ENCODE measurements around the gene SERINC2.

Gene SERINC2

DNA sequence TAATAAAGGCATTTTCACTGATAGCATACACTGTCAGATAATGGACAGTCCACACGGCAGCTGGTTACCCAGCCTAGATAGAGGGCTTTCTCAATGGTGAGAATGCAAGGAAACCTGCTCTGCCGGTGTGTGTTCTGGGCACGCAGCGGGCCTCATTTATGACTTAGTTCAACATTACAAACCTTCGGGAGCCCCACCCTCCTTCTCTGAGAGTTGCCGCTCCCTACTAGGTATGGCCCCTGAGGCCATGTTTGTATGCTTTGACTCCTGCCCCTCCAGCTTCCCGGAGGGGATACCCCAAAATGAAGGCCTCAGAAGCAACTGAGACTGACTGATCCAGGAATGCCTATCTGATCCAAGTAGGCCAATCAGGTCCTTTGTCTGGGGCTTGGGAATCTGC is 22.9 kb upstream of the SERINC2 start:
- no peaks in the 10 kb centered on the region for H3K36me3 ChIP-seq (replicated peaks; ENCODE audit: insufficient read depth, low read length)
- H3K9ac ChIP-seq (ENCODE audit: low read length) = no peak overlapping the region
- H2AFZ ChIP-seq (ENCODE audit: low read length) = no peak overlapping the region
- H3F3A ChIP-seq (ENCODE audit: insufficient read depth, low read length) = peaks cover 9% of the 10 kb centered on the region; the same call in 1 of the 2 replicates
- H3K9me3 ChIP-seq (replicated peaks; ENCODE audit: insufficient read depth, low read length) = no peaks in the 10 kb centered on the region
- 0 out of 2 replicates have a peak, but pooled peaks cover 4% of the 10 kb centered on the region for H3K27me3 ChIP-seq (replicated peaks; ENCODE audit: insufficient read depth, low read length)
- H3K27ac ChIP-seq (ENCODE audit: low read length) = no peak overlapping the region
- no peak overlapping the region for H3K4me2 ChIP-seq (ENCODE audit: low read depth, low read length)
- H3K4me3 ChIP-seq (ENCODE audit: low read length) = no peak overlapping the region
- no peaks in the 10 kb centered on the region for H3K79me2 ChIP-seq (ENCODE audit: low read length)
- DNase-seq = no peak
- H3K9me2 ChIP-seq (replicated peaks; ENCODE audit: insufficient read depth, low read length) = no peaks in the 10 kb centered on the region
- 0 out of 2 replicates have a peak, but pooled peaks cover 3% of the 10 kb centered on the region for H3K4me1 ChIP-seq (ENCODE audit: low read length)
- no peaks in the 10 kb centered on the region for H4K20me1 ChIP-seq (ENCODE audit: insufficient read depth, low read length)
- TF ChIP-seq EZH2phosphoT487 (IDR thresholded peaks at IDR 0.05; ENCODE audit: low read length) = no peak
- TF ChIP-seq, protein P1, sequence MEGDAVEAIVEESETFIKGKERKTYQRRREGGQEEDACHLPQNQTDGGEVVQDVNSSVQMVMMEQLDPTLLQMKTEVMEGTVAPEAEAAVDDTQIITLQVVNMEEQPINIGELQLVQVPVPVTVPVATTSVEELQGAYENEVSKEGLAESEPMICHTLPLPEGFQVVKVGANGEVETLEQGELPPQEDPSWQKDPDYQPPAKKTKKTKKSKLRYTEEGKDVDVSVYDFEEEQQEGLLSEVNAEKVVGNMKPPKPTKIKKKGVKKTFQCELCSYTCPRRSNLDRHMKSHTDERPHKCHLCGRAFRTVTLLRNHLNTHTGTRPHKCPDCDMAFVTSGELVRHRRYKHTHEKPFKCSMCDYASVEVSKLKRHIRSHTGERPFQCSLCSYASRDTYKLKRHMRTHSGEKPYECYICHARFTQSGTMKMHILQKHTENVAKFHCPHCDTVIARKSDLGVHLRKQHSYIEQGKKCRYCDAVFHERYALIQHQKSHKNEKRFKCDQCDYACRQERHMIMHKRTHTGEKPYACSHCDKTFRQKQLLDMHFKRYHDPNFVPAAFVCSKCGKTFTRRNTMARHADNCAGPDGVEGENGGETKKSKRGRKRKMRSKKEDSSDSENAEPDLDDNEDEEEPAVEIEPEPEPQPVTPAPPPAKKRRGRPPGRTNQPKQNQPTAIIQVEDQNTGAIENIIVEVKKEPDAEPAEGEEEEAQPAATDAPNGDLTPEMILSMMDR (IDR thresholded peaks at IDR 0.05; ENCODE audit: low read length) = no peak
- TF ChIP-seq EZH2 (optimal IDR thresholded peaks at IDR 0.05; ENCODE audit: low read depth, low read length) = no peak

DNA sequence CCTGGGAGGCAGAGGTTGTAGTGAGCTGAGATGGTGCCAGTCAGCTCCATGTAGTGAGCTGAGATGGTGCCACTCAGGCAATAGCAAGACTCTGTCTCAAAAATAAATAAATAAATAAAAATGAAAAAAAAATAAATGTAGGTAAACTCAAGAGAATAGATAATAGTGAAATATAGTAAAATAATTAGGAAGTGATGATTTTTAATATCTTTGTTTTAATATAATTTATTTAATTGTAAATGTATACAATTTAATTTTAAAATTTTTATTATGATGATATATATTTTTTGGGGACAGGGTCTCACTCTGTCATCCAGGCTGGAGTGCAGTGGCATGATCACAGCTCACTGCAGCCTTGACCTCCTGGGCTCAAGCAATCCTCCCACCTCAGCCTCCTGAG is 19.6 kb upstream of the SERINC2 start:
- no peaks in the 10 kb centered on the region for H4K20me1 ChIP-seq (ENCODE audit: insufficient read depth, low read length)
- DNase-seq = no peak
- H3K9me2 ChIP-seq (replicated peaks; ENCODE audit: insufficient read depth, low read length) = no peaks in the 10 kb centered on the region
- H3K4me2 ChIP-seq (ENCODE audit: low read depth, low read length) = no peak overlapping the region
- TF ChIP-seq EZH2phosphoT487 (IDR thresholded peaks at IDR 0.05; ENCODE audit: low read length) (no peak), EZH2 (optimal IDR thresholded peaks at IDR 0.05; ENCODE audit: low read depth, low read length) (no peak)
- TF ChIP-seq, protein P1 (IDR thresholded peaks at IDR 0.05; ENCODE audit: low read length) = no peak
- H3K4me1 ChIP-seq (ENCODE audit: low read length) = 0 out of 2 replicates have a peak, but pooled peaks cover 3% of the 10 kb centered on the region
- H3F3A ChIP-seq (ENCODE audit: insufficient read depth, low read length) = peaks cover 9% of the 10 kb centered on the region; the same call in 1 of the 2 replicates
- H3K27ac ChIP-seq (ENCODE audit: low read length) = no peak overlapping the region
- H3K36me3 ChIP-seq (replicated peaks; ENCODE audit: insufficient read depth, low read length) = no peaks in the 10 kb centered on the region
- H3K9ac ChIP-seq (ENCODE audit: low read length) = no peak overlapping the region
- no peak overlapping the region for H3K4me3 ChIP-seq (ENCODE audit: low read length)
- 0 out of 2 replicates have a peak, but pooled peaks cover 4% of the 10 kb centered on the region for H3K27me3 ChIP-seq (replicated peaks; ENCODE audit: insufficient read depth, low read length)
- H3K79me2 ChIP-seq (ENCODE audit: low read length) = no peaks in the 10 kb centered on the region
- H2AFZ ChIP-seq (ENCODE audit: low read length) = no peak overlapping the region
- no peaks in the 10 kb centered on the region for H3K9me3 ChIP-seq (replicated peaks; ENCODE audit: insufficient read depth, low read length)

GRCh38 chr1:31394584-31395193 is 18.3 kb upstream of the SERINC2 start:
- Histone ChIP-seq H3K9me2 (replicated peaks; ENCODE audit: insufficient read depth, low read length) (no peaks in the 10 kb centered on the region), H3K4me1 (ENCODE audit: low read length) (0 out of 2 replicates have a peak, but pooled peaks cover 3% of the 10 kb centered on the region), H3F3A (ENCODE audit: insufficient read depth, low read length) (peaks cover 9% of the 10 kb centered on the region; the same call in 1 of the 2 replicates), H2AFZ (ENCODE audit: low read length) (peak overlapping the region; percentile 78), H3K4me3 (ENCODE audit: low read length) (peak overlapping the region; percentile 56), H3K79me2 (ENCODE audit: low read length) (no peaks in the 10 kb centered on the region), H3K27me3 (replicated peaks; ENCODE audit: insufficient read depth, low read length) (0 out of 2 replicates have a peak, but pooled peaks cover 4% of the 10 kb centered on the region), H3K4me2 (ENCODE audit: low read depth, low read length) (peak overlapping the region; percentile 91), H3K9ac (ENCODE audit: low read length) (peak overlapping the region; percentile 40; the same call in 1 of the 2 replicates), H3K27ac (ENCODE audit: low read length) (no peak overlapping the region), H3K9me3 (replicated peaks; ENCODE audit: insufficient read depth, low read length) (no peaks in the 10 kb centered on the region), H3K36me3 (replicated peaks; ENCODE audit: insufficient read depth, low read length) (no peaks in the 10 kb centered on the region), H4K20me1 (ENCODE audit: insufficient read depth, low read length) (no peaks in the 10 kb centered on the region)
- DNase-seq = peak; percentile 84
- TF ChIP-seq, protein P1 (IDR thresholded peaks at IDR 0.05; ENCODE audit: low read length) = peak; percentile 89
- no peak for TF ChIP-seq EZH2 (optimal IDR thresholded peaks at IDR 0.05; ENCODE audit: low read depth, low read length)
